GM13976 (cell line): Measurements from ENCODE around the gene R3HDM1.

Experiments
- DNase-seq: peaks from one replicate; pipeline ENCODE4 v3.0.0; 2012; ENCODE audit warnings: low spot score
- in situ Hi-C: fragments of 300-500 bp; cut with MboI; formaldehyde crosslinking; loops from one replicate; pipeline ENCODE4 v1.12.0; 2022; ENCODE audit warnings: low sequenced_read_pairs, mixed read lengths, inconsistent platforms; ENCODE audit not compliant: unreplicated experiment
- TF ChIP-seq, protein P1 (sequence below): IDR thresholded peaks from 2 replicates; pipeline ENCODE4 v1.5.1; 2012; ENCODE audit warnings: borderline replicate concordance, mild to moderate bottlenecking; ENCODE audit not compliant: insufficient read depth; ENCODE audit errors: extremely low read depth, missing control alignments, control extremely low read depth

The R3HDM1 gene

DNA sequence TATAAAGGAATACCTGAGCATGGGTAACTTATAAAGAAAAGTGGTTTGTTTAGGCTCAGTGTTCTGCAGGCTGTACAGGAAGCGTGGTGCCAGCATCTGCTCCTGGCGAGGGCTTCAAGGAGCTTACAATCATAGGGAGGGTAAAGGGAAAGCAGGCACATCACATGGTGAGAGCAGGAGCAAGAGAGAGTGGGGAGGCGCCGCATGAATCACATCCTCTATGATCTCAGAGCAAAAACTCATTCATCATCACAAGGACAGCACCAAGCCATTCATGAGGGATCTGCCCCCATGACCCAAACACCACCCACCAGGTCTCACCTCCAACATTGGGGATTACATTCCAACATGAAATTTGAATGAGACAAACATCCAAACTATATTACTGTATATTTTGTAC is 32.5 kb downstream of the R3HDM1 start:
- DNase-seq = no peak
- TF ChIP-seq, protein P1, sequence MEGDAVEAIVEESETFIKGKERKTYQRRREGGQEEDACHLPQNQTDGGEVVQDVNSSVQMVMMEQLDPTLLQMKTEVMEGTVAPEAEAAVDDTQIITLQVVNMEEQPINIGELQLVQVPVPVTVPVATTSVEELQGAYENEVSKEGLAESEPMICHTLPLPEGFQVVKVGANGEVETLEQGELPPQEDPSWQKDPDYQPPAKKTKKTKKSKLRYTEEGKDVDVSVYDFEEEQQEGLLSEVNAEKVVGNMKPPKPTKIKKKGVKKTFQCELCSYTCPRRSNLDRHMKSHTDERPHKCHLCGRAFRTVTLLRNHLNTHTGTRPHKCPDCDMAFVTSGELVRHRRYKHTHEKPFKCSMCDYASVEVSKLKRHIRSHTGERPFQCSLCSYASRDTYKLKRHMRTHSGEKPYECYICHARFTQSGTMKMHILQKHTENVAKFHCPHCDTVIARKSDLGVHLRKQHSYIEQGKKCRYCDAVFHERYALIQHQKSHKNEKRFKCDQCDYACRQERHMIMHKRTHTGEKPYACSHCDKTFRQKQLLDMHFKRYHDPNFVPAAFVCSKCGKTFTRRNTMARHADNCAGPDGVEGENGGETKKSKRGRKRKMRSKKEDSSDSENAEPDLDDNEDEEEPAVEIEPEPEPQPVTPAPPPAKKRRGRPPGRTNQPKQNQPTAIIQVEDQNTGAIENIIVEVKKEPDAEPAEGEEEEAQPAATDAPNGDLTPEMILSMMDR = no peak
- in situ Hi-C loops = no loop called here

DNA sequence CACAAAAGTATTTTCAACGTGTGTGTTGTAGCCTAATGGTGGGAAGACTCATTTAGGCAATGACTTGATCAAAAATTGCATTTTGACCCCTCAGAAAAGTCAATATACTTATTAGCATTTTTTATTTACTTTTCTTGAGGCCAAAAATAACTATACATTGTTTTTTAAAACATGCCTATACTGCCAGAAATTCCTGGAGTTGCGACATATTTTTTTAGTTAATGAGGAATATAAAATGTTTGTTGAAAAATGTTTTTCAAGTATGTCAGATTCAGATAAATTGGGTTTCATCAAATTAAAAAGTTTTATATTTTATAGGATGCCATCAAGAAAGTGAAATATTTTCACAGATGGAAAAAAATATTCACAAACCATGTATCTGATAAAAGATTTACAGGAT is 39.6 kb downstream of the R3HDM1 start:
- TF ChIP-seq, protein P1 = no peak
- DNase-seq = no peak
- in situ Hi-C loops = no loop called here

DNA sequence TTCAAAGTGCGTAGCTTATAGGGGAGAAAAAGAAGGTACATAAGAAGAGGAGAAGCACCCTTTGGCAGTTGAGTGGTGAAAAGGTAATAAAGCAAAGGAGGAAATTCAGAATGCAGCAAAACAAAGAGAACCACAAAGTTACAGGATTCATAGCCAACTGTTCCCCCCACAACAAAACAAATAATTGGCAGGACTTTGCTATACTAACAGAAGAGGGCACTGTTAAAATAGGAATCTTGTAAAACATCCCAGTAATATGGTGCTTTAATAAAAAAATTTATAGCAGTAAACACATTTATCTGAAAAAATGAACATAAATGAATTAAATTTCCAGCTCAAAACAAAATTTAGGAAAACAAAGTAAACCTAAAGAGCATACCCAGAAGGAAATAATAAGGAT is 42.3 kb downstream of the R3HDM1 start:
- DNase-seq = no peak
- in situ Hi-C loops = no loop called here
- TF ChIP-seq, protein P1 = no peak

DNA sequence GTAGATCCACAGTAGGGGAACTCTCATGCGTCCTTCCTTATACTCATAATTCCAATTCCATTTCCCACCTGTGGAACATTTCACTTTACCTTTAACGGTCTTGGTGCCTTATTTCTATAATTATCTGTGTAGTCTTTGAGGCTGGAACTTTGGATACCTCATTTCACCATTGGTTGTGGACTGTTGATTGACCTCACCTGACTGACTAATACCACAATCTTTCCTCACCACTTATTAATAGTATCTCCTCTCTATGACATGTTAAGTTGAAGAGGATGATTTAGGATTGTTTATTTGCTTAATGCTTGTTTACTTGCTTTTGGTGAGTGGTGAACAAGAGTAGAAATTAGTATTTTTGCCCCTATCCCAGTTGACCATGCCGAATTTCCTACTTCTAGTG is 50.0 kb downstream of the R3HDM1 start:
- TF ChIP-seq, protein P1 = no peak
- no peak for DNase-seq
- in situ Hi-C loops = no loop called here

DNA sequence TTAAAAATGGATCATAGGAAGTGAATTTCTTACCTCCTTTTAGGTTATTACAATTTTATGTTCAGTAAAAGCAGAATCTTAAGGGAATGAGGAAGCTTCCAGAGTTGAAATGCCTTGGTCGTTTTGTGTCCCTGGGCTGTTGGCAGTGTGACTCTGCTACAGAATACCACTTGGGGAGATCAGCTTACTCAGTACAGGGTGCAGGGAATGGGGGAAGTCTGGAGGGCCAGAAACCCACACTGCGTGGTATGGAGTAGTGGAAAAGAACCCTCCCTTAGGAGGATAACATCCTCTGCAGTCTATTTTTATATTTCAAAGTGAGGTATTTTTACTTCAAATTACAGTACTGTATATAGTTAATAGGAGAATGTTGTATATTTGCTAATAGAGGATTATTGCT is 51.1 kb downstream of the R3HDM1 start:
- TF ChIP-seq, protein P1 = no peak
- no peak for DNase-seq
- in situ Hi-C loops = no loop called here

DNA sequence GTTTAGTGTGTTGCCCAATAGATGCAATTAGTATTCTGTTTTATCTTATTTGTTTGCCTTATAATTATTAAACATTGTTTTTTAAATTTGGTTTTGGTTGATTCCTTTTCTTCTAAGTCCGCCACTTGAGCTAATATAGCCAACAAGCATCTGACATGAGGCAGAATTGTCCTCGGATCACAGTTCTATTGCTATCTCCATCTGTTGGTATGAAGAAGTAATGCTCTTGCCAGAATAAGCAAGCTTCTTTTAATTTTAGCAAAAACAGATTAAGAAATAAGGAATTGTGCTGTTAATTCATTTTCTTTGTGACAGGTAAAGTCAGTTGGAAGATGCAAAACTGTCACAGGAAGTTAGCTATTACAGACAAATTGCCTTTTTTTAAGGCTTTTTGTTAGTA is 54.3 kb downstream of the R3HDM1 start:
- DNase-seq = no peak
- in situ Hi-C loops = no loop called here
- TF ChIP-seq, protein P1 = no peak

DNA sequence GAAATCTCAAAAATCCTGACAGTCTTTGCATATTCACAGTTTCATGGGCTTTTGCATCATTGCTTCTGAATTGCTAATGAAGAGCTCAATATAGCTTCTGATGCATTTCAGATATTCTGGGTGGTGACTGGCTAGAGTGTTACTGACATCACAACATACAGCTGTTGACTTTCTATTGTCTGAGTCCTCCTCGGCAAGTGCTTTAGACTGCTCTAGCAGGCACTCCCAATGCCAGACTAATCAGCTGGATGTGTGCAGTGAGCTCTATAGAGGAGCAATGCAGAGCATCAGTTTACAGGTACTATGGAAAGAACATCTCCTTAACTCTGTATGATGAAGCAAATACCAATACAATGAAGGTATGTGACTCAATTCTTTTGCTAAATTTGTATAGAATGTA is 54.9 kb downstream of the R3HDM1 start:
- no peak for DNase-seq
- TF ChIP-seq, protein P1 = no peak
- in situ Hi-C loops = no loop called here
